GM19324 (cell line): ENCODE results near the gene TSPOAP1.

Source experiments
- ATAC-seq: cut with Tn5 transposase; IDR thresholded peaks from one replicate; pipeline ENCODE4 v1.9.1; 2021; ENCODE audit warnings: mild to moderate bottlenecking, moderate library complexity; ENCODE audit not compliant: unreplicated experiment, low FRiP score

Gene TSPOAP1

GRCh38 chr17:58362368-58363014 is 33.9 kb upstream of the TSPOAP1 start:
- no peak for ATAC-seq

- no peak for ATAC-seq
Observed at GRCh38 chr17:58360296-58361063, 31.9 kb upstream of the TSPOAP1 start.

DNA sequence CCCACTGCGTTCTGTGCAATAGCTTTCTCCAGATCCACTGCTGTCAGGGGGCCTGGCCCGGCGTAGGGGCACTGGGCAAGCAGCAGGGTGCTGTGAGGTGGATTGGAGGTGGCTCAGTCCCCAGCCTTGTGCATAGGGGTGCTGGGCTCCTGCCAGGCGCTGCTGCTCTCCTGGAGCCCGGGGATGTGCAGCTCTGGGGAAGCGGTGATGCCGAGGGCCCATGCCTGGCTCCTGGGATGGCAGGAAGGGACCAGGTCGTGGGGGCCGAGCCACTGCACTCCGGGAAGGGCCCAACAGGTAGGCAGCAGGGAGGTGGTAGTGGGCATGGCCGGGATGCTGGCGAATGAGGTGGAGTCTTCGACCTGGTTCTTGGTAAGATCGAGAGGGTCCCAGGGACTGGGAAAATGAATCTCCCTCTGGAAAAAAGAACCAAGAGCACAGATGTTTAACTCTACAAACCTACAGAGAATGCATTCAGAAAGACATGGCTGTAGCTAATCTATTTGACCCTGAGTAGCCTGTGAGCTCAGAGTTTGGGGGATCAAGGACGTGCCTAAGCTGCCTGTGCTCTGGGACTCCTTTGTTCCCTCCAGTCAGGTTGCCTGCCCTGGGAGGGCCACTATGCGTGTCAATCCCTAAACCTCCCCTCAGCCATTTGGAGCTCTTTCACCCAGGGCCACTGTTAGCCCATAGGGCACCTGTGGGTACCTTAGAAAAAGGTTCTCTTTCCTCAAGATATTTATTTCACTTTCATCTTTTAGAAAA is 30.0 kb upstream of the TSPOAP1 start:
- ATAC-seq = no peak

DNA sequence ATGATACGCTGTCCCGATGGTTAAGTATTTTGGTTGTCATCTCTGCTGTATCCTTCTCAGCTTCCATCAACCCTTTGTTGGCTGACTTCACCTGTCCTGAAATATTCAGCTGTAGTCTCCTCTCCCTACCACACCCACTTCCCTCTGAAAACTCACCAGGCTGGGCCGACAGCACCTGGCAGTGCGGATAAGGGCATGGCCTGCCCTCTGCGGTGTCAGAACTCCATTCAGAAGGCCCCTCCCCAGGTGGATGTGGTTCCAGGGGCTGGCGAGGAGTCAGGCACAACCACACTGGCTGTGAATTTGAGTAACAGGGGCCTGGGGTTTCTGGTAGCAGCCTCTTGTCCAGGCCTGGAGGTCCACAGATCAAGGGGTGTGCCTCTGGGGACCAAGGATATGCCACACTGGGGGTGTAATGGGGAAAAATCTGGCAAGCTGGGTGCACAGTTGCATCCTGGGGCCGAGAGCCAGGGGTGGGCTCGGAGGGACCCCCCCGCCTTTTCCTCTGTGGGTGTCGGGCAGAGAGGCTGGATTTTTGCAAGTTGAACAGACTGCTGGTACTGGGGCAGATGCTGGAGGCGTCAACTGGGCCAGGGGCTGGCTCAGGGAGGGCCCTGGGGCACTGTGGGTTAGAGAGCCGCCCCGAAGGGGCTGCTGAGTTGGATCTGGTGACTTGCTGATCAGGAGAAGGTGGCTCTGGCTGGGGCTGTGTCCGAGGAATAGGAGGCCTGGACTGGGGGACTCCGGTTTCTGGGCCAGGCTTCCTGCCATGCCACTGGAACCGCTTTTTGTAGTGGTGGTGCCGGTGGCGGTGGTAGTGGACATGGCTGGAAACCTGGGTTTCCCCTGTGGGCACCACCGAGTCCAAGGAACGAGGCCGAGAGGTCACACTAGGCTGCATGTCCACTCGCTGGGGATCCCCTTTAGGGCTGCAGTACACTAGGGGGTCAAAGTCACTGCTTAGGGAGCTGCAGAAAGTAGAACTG is 29.0 kb upstream of the TSPOAP1 start:
- ATAC-seq = no peak

- ATAC-seq = no peak
Observed at GRCh38 chr17:58356231-58356630, 27.6 kb upstream of the TSPOAP1 start.

GRCh38 chr17:58354541-58355216 is 26.1 kb upstream of the TSPOAP1 start:
- ATAC-seq = no peak

GRCh38 chr17:58353389-58353825 is 24.8 kb upstream of the TSPOAP1 start:
- no peak for ATAC-seq

DNA sequence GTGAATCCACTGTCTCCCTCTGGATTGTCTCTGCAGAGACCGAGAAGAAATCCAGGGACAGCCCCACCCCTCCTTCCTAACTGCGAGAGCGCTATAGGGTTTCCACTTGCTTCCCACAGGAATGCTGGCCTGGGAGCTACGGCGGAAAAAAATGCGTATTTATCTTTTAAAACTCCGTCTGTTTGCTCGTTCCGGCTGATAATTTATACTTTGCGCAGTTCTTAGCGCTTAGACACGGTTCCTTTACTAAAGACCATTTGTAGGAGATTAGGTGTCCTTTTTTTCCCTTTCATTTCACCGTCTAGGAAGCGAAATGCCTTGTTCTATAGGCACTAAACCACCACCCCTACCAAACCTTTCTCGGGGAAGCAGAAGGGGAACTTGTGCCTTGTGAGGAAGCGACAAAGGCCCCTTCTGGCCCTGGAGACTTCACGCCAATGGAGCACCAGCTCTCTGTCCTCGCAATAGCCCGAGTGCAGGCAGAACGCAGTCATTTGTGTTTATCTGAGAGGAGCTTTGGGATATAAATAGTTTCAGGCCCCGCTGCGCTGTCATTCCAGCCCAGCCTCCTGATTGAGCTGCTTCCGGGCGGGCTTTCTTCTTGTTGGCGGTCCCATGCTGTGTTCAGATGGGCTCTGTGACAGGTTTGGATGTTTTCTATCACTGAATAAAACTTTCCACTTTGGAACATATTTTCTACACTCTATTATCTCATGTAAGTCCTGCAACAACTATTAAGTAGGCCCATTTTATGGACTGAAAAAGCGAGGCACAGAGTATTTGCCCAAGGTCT is 24.2 kb upstream of the TSPOAP1 start:
- no peak for ATAC-seq

- peak; percentile 98 for ATAC-seq
Observed at GRCh38 chr17:58351831-58352595, 23.4 kb upstream of the TSPOAP1 start, which contains the start of gene SUPT4H1. SUPT4H1 (minus strand) TSS chr17:58352201; CDS start chr17:58352135, 66 bp downstream.

- no peak for ATAC-seq
Observed at GRCh38 chr17:58351182-58351581, 22.6 kb upstream of the TSPOAP1 start.

- ATAC-seq = no peak
Observed at GRCh38 chr17:58348038-58348437, 19.4 kb upstream of the TSPOAP1 start.

DNA sequence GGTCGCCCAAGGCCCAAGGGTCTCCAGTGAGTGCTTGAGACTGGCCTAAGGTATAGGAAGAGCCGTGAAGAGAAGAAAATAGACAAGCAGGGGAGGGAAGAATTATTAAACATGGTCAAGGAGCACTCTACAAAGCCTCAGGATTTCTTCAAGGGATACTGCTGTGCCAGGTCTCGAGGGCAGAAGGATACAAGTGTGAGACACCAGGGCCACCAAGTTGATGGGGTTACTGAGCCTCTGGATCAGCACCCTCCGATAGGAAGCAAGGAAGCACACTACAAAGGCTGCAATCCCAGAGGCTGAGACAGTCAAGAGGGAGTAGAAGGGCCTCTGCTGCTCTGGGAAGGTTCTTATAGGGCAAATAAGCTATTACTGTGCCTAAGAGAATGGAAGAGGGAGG is 16.9 kb upstream of the TSPOAP1 start:
- ATAC-seq = no peak

GRCh38 chr17:58344791-58345157 is 16.2 kb upstream of the TSPOAP1 start:
- ATAC-seq = peak; percentile 35

DNA sequence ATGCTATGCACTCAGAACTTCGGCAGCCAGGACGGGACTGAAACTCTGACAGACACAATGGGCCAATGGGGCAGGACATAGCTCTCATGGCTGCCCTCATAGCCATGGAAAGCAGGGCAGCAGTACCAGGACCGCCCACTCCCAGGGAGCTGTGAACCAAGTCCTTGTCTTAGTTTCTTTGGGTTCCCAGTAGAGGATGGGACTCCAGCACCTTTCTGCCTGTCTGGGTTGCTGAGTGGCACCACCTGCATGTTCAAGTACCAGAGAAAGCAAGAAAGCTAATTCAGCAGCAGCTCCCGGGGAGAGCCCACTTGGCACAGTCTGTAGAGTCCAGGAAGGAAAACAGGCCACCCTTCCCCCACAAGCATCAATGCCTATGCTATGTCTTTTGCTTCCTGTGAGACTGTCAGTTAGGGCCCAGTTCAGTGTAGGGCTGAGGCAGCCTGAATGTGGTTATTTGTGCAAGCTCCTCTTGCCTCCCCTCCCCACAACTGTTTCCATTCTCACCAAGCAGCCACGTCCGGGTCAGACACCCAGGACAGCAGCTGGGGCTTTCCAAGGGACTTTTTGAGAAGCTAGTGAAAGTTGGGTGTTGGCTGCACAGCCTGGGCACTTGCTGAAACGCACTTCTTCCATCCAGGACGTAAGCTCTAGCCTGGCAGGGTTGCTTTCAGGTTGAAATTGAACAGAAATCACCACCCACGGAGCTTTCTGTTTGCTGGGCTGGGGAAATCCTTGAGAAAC is 15.6 kb upstream of the TSPOAP1 start:
- peak; percentile 79 for ATAC-seq

DNA sequence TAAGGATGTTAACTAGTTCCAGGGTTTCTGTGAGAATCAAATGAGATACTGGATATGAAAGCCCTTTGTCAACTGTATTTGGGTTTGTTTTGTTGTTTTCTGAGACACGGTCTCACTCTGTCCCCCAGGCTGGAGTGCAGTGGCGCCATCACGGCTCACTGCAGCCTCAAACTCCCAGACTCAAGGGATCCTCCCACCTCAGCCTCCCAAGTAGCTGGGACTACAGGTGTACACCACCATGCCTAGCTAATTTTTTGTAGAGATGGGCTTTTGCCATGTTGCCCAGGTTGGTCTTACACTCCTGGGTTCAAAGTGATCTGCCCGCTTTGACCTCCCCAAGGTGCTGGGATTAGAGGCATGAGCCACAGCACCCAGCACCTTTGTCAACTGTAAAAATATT is 14.5 kb upstream of the TSPOAP1 start:
- ATAC-seq = no peak

GRCh38 chr17:58341861-58342475 is 13.4 kb upstream of the TSPOAP1 start:
- no peak for ATAC-seq
